ENCODE results near the gene RAG1.

The RAG1 gene

GRCh38 chr11:36627006-36627405 is 59.2 kb downstream of the RAG1 start:
- no peak for DNase-seq (ENCODE audit: low spot score)
- Histone ChIP-seq H3K27ac (no peak overlapping the region), H3K4me3 (no peak overlapping the region)
- TF ChIP-seq, protein P1, sequence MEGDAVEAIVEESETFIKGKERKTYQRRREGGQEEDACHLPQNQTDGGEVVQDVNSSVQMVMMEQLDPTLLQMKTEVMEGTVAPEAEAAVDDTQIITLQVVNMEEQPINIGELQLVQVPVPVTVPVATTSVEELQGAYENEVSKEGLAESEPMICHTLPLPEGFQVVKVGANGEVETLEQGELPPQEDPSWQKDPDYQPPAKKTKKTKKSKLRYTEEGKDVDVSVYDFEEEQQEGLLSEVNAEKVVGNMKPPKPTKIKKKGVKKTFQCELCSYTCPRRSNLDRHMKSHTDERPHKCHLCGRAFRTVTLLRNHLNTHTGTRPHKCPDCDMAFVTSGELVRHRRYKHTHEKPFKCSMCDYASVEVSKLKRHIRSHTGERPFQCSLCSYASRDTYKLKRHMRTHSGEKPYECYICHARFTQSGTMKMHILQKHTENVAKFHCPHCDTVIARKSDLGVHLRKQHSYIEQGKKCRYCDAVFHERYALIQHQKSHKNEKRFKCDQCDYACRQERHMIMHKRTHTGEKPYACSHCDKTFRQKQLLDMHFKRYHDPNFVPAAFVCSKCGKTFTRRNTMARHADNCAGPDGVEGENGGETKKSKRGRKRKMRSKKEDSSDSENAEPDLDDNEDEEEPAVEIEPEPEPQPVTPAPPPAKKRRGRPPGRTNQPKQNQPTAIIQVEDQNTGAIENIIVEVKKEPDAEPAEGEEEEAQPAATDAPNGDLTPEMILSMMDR (IDR thresholded peaks at IDR 0.05) = no peak

GRCh38 chr11:36627471-36627870 is 59.7 kb downstream of the RAG1 start:
- Histone ChIP-seq H3K27ac (no peak overlapping the region), H3K4me3 (no peak overlapping the region)
- TF ChIP-seq, protein P1 (IDR thresholded peaks at IDR 0.05) = no peak
- DNase-seq (ENCODE audit: low spot score) = no peak

- TF ChIP-seq, protein P1 (IDR thresholded peaks at IDR 0.05) = no peak
- DNase-seq (ENCODE audit: low spot score) = no peak
- Histone ChIP-seq H3K4me3 (no peak overlapping the region), H3K27ac (no peak overlapping the region)
Measured at GRCh38 chr11:36628141-36628540, 60.3 kb downstream of the RAG1 start.

DNA sequence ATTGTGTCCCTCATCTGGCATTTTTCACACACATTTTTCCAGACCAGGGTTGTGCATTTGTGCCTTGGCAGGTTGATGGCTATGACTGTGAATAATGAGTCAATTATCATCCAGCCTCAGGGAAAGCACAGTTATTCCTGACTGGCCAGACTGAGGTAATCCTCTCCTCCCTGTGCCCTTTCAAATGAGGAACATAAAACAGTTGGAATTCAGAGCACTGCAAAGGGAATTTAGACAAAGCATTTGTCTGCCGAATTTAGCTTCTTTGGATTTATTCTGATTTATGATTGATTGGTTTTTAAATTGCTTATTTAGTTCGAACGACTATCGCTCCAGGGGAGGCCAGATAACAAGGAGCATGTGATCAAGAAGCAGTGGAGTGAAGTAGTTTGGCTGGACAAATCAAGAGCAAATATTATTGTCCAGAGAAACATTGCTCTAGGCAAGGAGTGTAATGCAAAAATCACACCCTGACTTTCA is 61.0 kb downstream of the RAG1 start:
- no peak overlapping the region for H3K4me3 ChIP-seq
- H3K27ac ChIP-seq = no peak overlapping the region
- TF ChIP-seq, protein P1 (IDR thresholded peaks at IDR 0.05) = no peak
- no peak for DNase-seq (ENCODE audit: low spot score)

Measured in coronary artery (tissue), 2 donors.